WTC11 (cell line): ENCODE data around the gene KCTD16.

Experiments used
- ATF2 ChIP-seq: sonication (generic); formaldehyde crosslinking; IDR thresholded peaks from 2 replicates; pipeline ENCODE4 v1.8.1; 2022; ENCODE audit warnings: low read depth, missing genetic modification reagents, borderline replicate concordance
- ATF6 ChIP-seq: sonication (generic); formaldehyde crosslinking; IDR thresholded peaks from 2 replicates; pipeline ENCODE4 v1.8.1; 2023; ENCODE audit warnings: mild to moderate bottlenecking, missing genetic modification reagents
- CREB1 ChIP-seq: sonication (generic); formaldehyde crosslinking; IDR thresholded peaks from 2 replicates; pipeline ENCODE4 v1.8.0; 2023; ENCODE audit warnings: mild to moderate bottlenecking, missing genetic modification reagents
- EMX1 ChIP-seq: fragments of 250-450 bp; sonication (Bioruptor Pico); IDR thresholded peaks from 2 replicates; pipeline ENCODE4 v1.8.0; 2021; ENCODE audit warnings: mild to moderate bottlenecking
- FOXP1 ChIP-seq: sonication (generic); formaldehyde crosslinking; IDR thresholded peaks from 2 replicates; pipeline ENCODE4 v1.8.0; 2022; ENCODE audit warnings: missing genetic modification reagents, mild to moderate bottlenecking, moderate library complexity, borderline replicate concordance
- IRF2 ChIP-seq: sonication (generic); formaldehyde crosslinking; IDR thresholded peaks from 2 replicates; pipeline ENCODE4 v1.8.0; 2022; ENCODE audit warnings: low read depth, missing genetic modification reagents, borderline replicate concordance
- MAX ChIP-seq: sonication (generic); formaldehyde crosslinking; IDR thresholded peaks from 2 replicates; pipeline ENCODE4 v1.8.0; 2022; ENCODE audit warnings: mild to moderate bottlenecking, missing genetic modification reagents
- NFYB ChIP-seq: sonication (generic); formaldehyde crosslinking; conservative IDR thresholded peaks from 2 replicates; pipeline ENCODE4 v1.8.0; 2022; ENCODE audit warnings: low read depth, missing genetic modification reagents
- NR2C2 ChIP-seq: sonication (generic); formaldehyde crosslinking; IDR thresholded peaks from 2 replicates; pipeline ENCODE4 v1.8.0; 2022; ENCODE audit warnings: mild to moderate bottlenecking, missing genetic modification reagents
- USF1 ChIP-seq: sonication (generic); formaldehyde crosslinking; IDR thresholded peaks from 2 replicates; pipeline ENCODE4 v1.8.0; 2022; ENCODE audit warnings: mild to moderate bottlenecking, missing genetic modification reagents
- TF ChIP-seq, protein P1 (sequence below): fragments of 200-600 bp; IDR thresholded peaks from 2 replicates; pipeline ENCODE4 v1.8.0; 2022; ENCODE audit warnings: antibody characterized with exemption

- TF ChIP-seq, protein P1, sequence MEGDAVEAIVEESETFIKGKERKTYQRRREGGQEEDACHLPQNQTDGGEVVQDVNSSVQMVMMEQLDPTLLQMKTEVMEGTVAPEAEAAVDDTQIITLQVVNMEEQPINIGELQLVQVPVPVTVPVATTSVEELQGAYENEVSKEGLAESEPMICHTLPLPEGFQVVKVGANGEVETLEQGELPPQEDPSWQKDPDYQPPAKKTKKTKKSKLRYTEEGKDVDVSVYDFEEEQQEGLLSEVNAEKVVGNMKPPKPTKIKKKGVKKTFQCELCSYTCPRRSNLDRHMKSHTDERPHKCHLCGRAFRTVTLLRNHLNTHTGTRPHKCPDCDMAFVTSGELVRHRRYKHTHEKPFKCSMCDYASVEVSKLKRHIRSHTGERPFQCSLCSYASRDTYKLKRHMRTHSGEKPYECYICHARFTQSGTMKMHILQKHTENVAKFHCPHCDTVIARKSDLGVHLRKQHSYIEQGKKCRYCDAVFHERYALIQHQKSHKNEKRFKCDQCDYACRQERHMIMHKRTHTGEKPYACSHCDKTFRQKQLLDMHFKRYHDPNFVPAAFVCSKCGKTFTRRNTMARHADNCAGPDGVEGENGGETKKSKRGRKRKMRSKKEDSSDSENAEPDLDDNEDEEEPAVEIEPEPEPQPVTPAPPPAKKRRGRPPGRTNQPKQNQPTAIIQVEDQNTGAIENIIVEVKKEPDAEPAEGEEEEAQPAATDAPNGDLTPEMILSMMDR: no peak
- TF ChIP-seq CREB1 (CRISPR knock-in tag): no peak
- TF ChIP-seq MAX (CRISPR knock-in tag): no peak
- TF ChIP-seq NR2C2: no peak
- no peak for TF ChIP-seq FOXP1 (CRISPR knock-in tag)
- TF ChIP-seq NFYB (CRISPR knock-in tag): no peak
- no peak for TF ChIP-seq ATF2 (CRISPR knock-in tag)
- TF ChIP-seq EMX1 (CRISPR knock-in tag): no peak
- TF ChIP-seq ATF6: no peak
- TF ChIP-seq IRF2 (CRISPR knock-in tag): no peak
- no peak for TF ChIP-seq USF1 (CRISPR knock-in tag)
Observed at GRCh38 chr5:144458216-144458615, 287.5 kb downstream of the KCTD16 start.
